GM18907 (cell line): ENCODE measurements around the gene OSCAR.

ENCODE experiments used
- ATAC-seq: cut with Tn5 transposase; IDR thresholded peaks from one replicate; pipeline ENCODE4 v1.9.1; 2021; ENCODE audit warnings: mild to moderate bottlenecking, moderate library complexity; ENCODE audit not compliant: unreplicated experiment

The OSCAR gene

GRCh38 chr19:54095136-54095858, 5.3 kb downstream of the OSCAR start:
- no peak for ATAC-seq

- ATAC-seq = no peak
These were observed 6.1 kb downstream of the OSCAR start for GRCh38 chr19:54094426-54095000.

GRCh38 chr19:54084410-54084809, 16.2 kb downstream of the OSCAR start:
- ATAC-seq = no peak

- ATAC-seq = no peak
These were observed 19.6 kb downstream of the OSCAR start, which contains the start of gene TARM1 for GRCh38 chr19:54081032-54081431. TARM1 (minus strand) TSS chr19:54081365; CDS start chr19:54081340, 25 bp downstream.

GRCh38 chr19:54077334-54077733, 23.3 kb downstream of the OSCAR start:
- no peak for ATAC-seq

GRCh38 chr19:54074851-54075250, 25.8 kb downstream of the OSCAR start:
- ATAC-seq = no peak

GRCh38 chr19:54073829-54074228, 26.8 kb downstream of the OSCAR start:
- no peak for ATAC-seq

- ATAC-seq = no peak
These were observed 31.1 kb downstream of the OSCAR start for GRCh38 chr19:54069470-54069869.

GRCh38 chr19:54063350-54064116, 37.1 kb downstream of the OSCAR start, which contains the start of gene VSTM1:
VSTM1 (minus strand) TSS chr19:54063897; CDS start chr19:54063777, 120 bp downstream.
- no peak for ATAC-seq

GRCh38 chr19:54062643-54063042, 38.0 kb downstream of the OSCAR start:
- ATAC-seq = no peak

GRCh38 chr19:54047616-54048015, 53.0 kb downstream of the OSCAR start:
- no peak for ATAC-seq

- ATAC-seq = no peak
These were observed 54.8 kb downstream of the OSCAR start for GRCh38 chr19:54045771-54046170.
